ENCODE measurements around the gene ADARB2. TPM values are rescaled to one million over a fixed set of nuclear protein-coding genes. Genes with fewer than 3 reads are reported as not detected.

The ADARB2 gene
- total RNA-seq, 2 donors from 2014 or later: 1.1 to 1.8 TPM

DNA sequence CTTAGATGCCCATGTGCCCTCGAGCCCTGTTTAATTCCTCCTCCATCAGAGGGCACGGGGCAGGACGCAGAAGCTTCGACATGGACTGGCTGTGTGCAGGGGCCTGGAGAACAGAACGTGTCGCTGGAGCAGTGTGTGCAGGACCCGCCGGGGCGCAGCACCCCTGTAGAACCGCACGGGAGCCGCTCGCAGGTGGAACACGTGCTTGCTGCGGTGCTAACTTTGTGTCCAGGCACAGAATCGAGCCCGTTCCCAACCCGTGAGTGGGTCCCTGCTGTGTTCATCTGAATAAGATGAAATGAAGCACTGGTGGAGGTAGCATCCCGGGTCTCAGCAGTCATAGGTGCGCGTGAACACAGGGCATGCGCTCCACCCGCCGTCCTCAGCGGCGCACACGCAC lies 564.2 kb downstream of the ADARB2 start:
- no peaks in the 10 kb centered on the region for H3K36me3 ChIP-seq (ENCODE audit: control insufficient read depth, insufficient read depth, low read length)

GRCh38 chr10:1172256-1172984 lies 564.9 kb downstream of the ADARB2 start:
- 88 to 91% methylated on average over 6 to 15 of the region's 15 CpGs for WGBS, 2 experiments (ENCODE audit: insufficient coverage in 1 of 2, insufficient read length in 1 of 2)
- H3K9me3 Mint-ChIP-seq: no peaks in the 10 kb centered on the region
- no peaks in the 10 kb centered on the region for H3K4me1 ChIP-seq (ENCODE audit: control insufficient read depth, insufficient read depth, low read length)
- no peaks in the 10 kb centered on the region for H3K27me3 Mint-ChIP-seq (ENCODE audit: insufficient read depth)
- no peak overlapping the region for H3K4me3 Mint-ChIP-seq
- no peaks in the 10 kb centered on the region for H3K9me3 ChIP-seq (ENCODE audit: control insufficient read depth, low read length)
- no peaks in the 10 kb centered on the region for H3K36me3 Mint-ChIP-seq (ENCODE audit: low read depth)
- no peak overlapping the region for H3K9ac ChIP-seq (ENCODE audit: extremely low read depth, low read length, poor library complexity, severe bottlenecking)
- H3K27me3 ChIP-seq (ENCODE audit: control insufficient read depth, insufficient read depth, low read length, poor library complexity, severe bottlenecking): no peaks in the 10 kb centered on the region
- H3K4me3 ChIP-seq (ENCODE audit: low read length): no peak overlapping the region
- TF ChIP-seq, protein P1, sequence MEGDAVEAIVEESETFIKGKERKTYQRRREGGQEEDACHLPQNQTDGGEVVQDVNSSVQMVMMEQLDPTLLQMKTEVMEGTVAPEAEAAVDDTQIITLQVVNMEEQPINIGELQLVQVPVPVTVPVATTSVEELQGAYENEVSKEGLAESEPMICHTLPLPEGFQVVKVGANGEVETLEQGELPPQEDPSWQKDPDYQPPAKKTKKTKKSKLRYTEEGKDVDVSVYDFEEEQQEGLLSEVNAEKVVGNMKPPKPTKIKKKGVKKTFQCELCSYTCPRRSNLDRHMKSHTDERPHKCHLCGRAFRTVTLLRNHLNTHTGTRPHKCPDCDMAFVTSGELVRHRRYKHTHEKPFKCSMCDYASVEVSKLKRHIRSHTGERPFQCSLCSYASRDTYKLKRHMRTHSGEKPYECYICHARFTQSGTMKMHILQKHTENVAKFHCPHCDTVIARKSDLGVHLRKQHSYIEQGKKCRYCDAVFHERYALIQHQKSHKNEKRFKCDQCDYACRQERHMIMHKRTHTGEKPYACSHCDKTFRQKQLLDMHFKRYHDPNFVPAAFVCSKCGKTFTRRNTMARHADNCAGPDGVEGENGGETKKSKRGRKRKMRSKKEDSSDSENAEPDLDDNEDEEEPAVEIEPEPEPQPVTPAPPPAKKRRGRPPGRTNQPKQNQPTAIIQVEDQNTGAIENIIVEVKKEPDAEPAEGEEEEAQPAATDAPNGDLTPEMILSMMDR (conservative IDR thresholded peaks at IDR 0.05): no peak
- no peaks in the 10 kb centered on the region for H3K36me3 ChIP-seq (ENCODE audit: control insufficient read depth, insufficient read depth, low read length)
- no peak overlapping the region for H3K27ac Mint-ChIP-seq
- DNase-seq: no peak
- no peak overlapping the region for H3K27ac ChIP-seq (ENCODE audit: low read depth, low read length)
- no peaks in the 10 kb centered on the region for H3K4me1 Mint-ChIP-seq

More for the DNA sequence above, 564.2 kb downstream of the ADARB2 start:
- Mint-ChIP-seq H3K4me3 (no peak overlapping the region), H3K36me3 (ENCODE audit: low read depth) (no peaks in the 10 kb centered on the region), H3K27me3 (ENCODE audit: insufficient read depth) (no peaks in the 10 kb centered on the region), H3K4me1 (no peaks in the 10 kb centered on the region), H3K9me3 (no peaks in the 10 kb centered on the region), H3K27ac (no peak overlapping the region)
- H3K27ac ChIP-seq (ENCODE audit: low read depth, low read length): no peak overlapping the region
- H3K9ac ChIP-seq (ENCODE audit: extremely low read depth, low read length, poor library complexity, severe bottlenecking): no peak overlapping the region
- TF ChIP-seq, protein P1 (conservative IDR thresholded peaks at IDR 0.05): no peak
- no peak for DNase-seq
- H3K9me3 ChIP-seq (ENCODE audit: control insufficient read depth, low read length): no peaks in the 10 kb centered on the region
- WGBS, 2 experiments (ENCODE audit: insufficient coverage in 1 of 2, insufficient read length in 1 of 2): 90% methylated on average over 22 to 27 of the region's 27 CpGs
- no peaks in the 10 kb centered on the region for H3K4me1 ChIP-seq (ENCODE audit: control insufficient read depth, insufficient read depth, low read length)
- H3K4me3 ChIP-seq (ENCODE audit: low read length): no peak overlapping the region
- no peaks in the 10 kb centered on the region for H3K27me3 ChIP-seq (ENCODE audit: control insufficient read depth, insufficient read depth, low read length, poor library complexity, severe bottlenecking)

DNA sequence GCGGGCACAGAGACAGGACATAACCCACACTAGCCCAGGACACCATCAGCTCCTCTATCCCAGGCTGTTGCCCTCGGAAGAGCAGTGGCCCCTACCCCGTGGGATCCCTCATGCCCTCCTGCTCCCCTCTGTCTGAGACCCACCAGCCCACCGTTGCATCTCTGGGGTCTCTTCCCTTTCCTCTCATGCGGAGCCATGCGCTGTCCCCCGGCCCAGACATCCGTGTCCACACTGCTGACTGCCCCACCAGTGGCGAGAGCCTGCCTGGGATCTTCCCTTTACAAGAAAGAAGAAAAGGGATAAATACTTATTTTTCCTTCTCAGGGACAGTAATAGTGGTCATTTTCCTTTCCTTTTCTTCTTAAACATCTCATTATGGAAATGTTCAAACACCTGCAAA lies 565.7 kb downstream of the ADARB2 start:
- Mint-ChIP-seq H3K4me3 (no peak overlapping the region), H3K27me3 (ENCODE audit: insufficient read depth) (no peaks in the 10 kb centered on the region), H3K27ac (no peak overlapping the region), H3K4me1 (no peaks in the 10 kb centered on the region), H3K9me3 (no peaks in the 10 kb centered on the region), H3K36me3 (ENCODE audit: low read depth) (no peaks in the 10 kb centered on the region)
- Histone ChIP-seq H3K9me3 (ENCODE audit: control insufficient read depth, low read length) (no peaks in the 10 kb centered on the region), H3K27me3 (ENCODE audit: control insufficient read depth, insufficient read depth, low read length, poor library complexity, severe bottlenecking) (no peaks in the 10 kb centered on the region), H3K36me3 (ENCODE audit: control insufficient read depth, insufficient read depth, low read length) (no peaks in the 10 kb centered on the region), H3K27ac (ENCODE audit: low read depth, low read length) (no peak overlapping the region), H3K4me3 (ENCODE audit: low read length) (no peak overlapping the region), H3K4me1 (ENCODE audit: control insufficient read depth, insufficient read depth, low read length) (no peaks in the 10 kb centered on the region), H3K9ac (ENCODE audit: extremely low read depth, low read length, poor library complexity, severe bottlenecking) (no peak overlapping the region)
- WGBS, 2 experiments (ENCODE audit: insufficient coverage in 1 of 2, insufficient read length in 1 of 2): 93 to 100% methylated on average over 1 to 9 of the region's 9 CpGs
- no peak for DNase-seq
- TF ChIP-seq, protein P1 (conservative IDR thresholded peaks at IDR 0.05): no peak
